GM12801 (cell line): ENCODE data around the gene RIT2.

Experiments used
- TF ChIP-seq, protein P1 (sequence below): IDR thresholded peaks from one replicate; pipeline ENCODE4 v1.5.1; 2011; ENCODE audit warnings: control low read depth; ENCODE audit not compliant: insufficient read length; ENCODE audit errors: extremely low read depth

Gene RIT2

DNA sequence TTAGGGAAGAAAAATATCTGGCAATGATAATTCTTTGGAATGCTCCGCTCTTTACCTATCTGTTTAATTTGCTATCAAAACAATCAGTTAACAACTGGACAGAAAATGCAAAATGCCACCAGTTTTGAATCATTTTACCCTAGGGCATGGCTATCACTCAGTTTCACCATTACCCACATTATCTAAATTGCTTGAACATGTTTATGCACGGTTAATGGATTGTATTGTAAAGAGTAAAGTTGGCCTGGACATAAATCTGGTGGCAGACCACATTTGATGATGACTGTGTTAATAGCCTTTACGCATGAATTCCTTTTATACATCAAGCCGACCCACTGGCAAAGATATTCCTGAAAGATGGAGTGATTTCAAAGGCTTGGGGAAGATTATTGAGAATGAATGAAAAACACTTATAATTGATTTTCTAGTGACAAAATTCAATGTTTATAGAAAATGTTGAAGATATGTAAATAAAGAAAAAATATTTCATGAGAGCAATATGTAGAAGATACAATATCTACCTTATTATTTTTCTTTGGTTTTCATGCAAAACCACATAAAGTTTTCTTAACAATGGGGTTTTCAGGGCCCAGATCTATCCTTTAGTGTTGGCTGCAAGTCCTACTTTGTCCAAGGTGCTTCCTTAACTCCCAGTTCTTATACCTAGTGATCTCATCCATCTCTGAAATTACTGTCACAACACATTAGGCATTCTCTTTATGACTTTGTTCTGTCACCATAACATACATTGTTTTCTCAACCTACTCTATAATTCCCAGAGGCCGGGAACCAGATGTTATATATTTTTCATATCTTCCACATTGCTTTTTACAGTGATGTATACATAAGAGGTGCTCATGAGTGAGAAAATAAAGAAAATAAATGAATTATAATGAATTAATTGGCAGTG, 265.1 kb downstream of the RIT2 start:
- TF ChIP-seq, protein P1, sequence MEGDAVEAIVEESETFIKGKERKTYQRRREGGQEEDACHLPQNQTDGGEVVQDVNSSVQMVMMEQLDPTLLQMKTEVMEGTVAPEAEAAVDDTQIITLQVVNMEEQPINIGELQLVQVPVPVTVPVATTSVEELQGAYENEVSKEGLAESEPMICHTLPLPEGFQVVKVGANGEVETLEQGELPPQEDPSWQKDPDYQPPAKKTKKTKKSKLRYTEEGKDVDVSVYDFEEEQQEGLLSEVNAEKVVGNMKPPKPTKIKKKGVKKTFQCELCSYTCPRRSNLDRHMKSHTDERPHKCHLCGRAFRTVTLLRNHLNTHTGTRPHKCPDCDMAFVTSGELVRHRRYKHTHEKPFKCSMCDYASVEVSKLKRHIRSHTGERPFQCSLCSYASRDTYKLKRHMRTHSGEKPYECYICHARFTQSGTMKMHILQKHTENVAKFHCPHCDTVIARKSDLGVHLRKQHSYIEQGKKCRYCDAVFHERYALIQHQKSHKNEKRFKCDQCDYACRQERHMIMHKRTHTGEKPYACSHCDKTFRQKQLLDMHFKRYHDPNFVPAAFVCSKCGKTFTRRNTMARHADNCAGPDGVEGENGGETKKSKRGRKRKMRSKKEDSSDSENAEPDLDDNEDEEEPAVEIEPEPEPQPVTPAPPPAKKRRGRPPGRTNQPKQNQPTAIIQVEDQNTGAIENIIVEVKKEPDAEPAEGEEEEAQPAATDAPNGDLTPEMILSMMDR: no peak

DNA sequence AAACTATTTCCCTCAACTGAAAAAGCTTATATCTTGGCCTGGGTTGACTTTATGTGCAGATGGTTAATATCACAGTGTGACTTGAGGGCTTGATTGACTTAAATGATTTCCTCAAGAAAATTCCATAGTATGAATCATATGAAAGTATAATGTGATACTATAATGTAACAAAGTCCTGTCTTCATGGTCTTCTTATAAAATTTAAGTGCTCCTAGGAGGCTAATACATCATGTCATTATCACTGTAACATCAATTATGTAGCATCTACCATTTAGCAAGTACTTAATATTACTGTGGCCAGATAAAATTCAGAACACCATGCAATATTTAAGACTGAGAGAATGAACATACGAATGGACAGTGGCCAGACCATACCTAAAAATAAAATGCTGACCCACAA, 276.1 kb downstream of the RIT2 start:
- TF ChIP-seq, protein P1: no peak

DNA sequence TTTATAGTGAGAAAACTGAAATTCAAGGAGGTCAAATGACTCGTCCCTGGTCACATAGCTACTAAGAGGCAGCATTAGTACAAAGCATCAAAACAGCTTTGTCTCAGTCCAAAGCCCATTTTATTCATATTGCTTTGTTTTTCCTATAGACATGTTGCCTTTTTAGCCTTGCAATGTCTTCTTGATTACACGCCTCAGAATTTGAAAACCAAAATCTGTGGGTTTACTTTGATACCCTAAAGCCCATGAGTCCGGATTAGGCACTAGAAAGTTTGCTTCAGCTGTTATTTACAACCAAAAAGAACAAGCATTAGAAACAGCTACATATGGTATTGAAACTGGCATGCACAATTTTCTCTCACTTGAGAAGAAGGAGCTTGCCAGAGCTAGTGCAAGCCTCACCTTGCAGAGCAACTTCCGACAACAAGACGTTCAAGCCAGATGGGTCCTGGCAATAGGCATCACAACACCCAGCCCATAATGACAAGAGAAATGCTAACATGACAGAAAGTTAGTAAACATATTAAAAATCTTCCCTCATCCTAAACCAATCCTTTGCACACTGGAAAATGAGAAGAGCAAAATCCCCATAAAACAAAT, 276.8 kb downstream of the RIT2 start:
- TF ChIP-seq, protein P1: no peak

DNA sequence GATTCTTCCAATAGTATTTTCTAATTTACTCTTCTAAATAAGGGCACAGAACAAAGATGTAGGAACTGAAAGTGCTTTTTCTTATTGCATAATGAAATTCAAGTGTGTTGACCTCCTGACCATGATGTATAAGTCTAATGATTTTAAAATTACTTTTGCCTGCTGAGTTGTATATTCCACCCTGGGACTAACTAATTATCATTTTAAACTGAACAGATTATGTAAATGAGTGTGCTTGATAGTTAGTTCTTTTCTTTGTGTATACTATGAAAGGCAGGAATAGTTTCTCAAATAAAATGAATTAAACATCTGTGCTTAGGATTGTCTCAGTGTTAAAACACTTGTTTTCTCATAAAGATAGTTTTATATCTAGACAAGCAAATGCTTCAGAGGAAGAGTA, 284.5 kb downstream of the RIT2 start:
- TF ChIP-seq, protein P1: no peak

DNA sequence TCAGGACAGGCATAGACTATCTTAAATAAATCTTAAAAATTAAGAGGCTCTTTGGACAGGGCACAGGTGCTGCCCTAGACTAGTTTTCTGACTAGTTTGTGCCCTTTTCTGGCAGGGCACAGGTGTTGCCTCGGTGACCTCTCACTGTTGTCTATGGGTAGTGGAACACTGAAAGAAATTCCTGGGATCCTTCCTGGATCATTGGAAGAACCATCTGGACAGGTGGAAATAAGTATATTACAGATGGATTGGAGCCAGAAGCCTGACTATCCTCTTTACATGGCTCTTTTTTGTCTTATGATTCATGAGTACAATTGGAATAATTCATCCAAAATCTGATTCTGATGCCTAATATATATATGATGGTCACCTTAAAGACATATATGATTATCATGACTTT, 286.6 kb downstream of the RIT2 start:
- TF ChIP-seq, protein P1: no peak

DNA sequence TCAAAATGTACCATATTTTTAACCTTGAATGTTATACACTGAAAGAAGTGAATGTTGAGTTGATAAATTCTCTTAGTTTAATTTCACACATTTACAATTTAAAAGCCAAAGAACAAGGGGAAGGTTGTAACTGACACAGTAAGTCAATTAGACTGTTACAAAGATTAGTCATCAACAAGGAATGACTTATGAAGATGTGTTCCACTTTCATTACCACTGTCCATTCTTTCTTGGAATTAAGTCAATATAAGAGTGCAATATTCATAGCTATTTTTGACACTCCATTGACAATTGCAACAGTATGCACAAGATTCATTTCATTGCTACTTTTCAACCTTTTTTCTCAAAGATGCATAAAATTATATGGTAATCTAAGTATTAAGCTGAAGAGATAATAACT, 291.3 kb downstream of the RIT2 start:
- TF ChIP-seq, protein P1: no peak

DNA sequence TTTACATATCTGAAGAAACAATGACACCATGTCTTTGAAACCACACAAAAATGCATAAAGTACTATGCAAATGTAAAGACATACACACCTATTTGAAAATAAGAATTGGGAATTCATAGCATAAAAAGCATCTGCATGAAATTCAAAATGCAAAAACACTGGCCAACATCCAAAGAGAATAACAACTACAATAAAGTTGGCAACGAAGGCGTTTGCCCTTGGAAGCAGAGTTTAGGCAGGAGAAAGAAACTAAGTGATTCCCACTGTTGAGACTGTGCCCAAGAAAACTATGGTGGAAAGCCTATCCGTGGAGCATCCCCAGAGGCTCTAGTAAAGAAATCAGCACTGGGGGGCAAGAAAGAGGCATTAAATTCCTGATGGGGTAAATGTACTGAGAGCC, 292.8 kb downstream of the RIT2 start:
- TF ChIP-seq, protein P1: no peak
